ENCODE measurements around the gene CLRN1.

- TF ChIP-seq, protein P1, sequence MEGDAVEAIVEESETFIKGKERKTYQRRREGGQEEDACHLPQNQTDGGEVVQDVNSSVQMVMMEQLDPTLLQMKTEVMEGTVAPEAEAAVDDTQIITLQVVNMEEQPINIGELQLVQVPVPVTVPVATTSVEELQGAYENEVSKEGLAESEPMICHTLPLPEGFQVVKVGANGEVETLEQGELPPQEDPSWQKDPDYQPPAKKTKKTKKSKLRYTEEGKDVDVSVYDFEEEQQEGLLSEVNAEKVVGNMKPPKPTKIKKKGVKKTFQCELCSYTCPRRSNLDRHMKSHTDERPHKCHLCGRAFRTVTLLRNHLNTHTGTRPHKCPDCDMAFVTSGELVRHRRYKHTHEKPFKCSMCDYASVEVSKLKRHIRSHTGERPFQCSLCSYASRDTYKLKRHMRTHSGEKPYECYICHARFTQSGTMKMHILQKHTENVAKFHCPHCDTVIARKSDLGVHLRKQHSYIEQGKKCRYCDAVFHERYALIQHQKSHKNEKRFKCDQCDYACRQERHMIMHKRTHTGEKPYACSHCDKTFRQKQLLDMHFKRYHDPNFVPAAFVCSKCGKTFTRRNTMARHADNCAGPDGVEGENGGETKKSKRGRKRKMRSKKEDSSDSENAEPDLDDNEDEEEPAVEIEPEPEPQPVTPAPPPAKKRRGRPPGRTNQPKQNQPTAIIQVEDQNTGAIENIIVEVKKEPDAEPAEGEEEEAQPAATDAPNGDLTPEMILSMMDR (IDR thresholded peaks at IDR 0.05; ENCODE audit: insufficient read depth, low read length, poor library complexity, severe bottlenecking) = no peak
- TF ChIP-seq EZH2phosphoT487 (conservative IDR thresholded peaks at IDR 0.05; ENCODE audit: low read length) = no peak
These were observed 10.6 kb downstream of the CLRN1 start for GRCh38 chr3:150961949-150962348.

All from SU-DHL-6 (cell line).